Activated naive CD4-positive, alpha-beta T cell treated with anti-CD3 and anti-CD28 coated beads, Interleukin-2, amount 10 ng/mL, durations not matched to agents 7 days and 5 days (primary cell): ENCODE results near the gene HDAC6.

Experiments
- CTCF ChIA-PET: fragments of 350-600 bp; sonication (Branson Sonifier 250); formaldehyde crosslinking; loops from one replicate; lab custom pipeline; 2021; ENCODE audit warnings: antibody characterized with exemption; lab: Charles Lee
- DNase-seq: peaks from one replicate; pipeline ENCODE4 v3.0.0-alpha.2; 2020
- H3K27ac Mint-ChIP-seq: one replicate; pipeline ENCODE4 v1.8.0; 2021; ENCODE audit warnings: mild to moderate bottlenecking, moderate library complexity, mixed read lengths
- H3K27me3 Mint-ChIP-seq: one replicate; pipeline ENCODE4 v1.8.0; 2021; ENCODE audit warnings: mild to moderate bottlenecking, mixed read lengths
- H3K36me3 Mint-ChIP-seq: one replicate; pipeline ENCODE4 v1.8.0; 2021; ENCODE audit warnings: mixed read lengths
- H3K4me1 Mint-ChIP-seq: one replicate; pipeline ENCODE4 v1.8.0; 2021; ENCODE audit warnings: mixed read lengths
- H3K4me3 Mint-ChIP-seq: one replicate; pipeline ENCODE4 v1.8.0; 2021; ENCODE audit warnings: mild to moderate bottlenecking, moderate library complexity, mixed read lengths
- H3K9me3 Mint-ChIP-seq: one replicate; pipeline ENCODE4 v1.8.0; 2021; ENCODE audit warnings: mixed read lengths

HDAC6 gene

DNA sequence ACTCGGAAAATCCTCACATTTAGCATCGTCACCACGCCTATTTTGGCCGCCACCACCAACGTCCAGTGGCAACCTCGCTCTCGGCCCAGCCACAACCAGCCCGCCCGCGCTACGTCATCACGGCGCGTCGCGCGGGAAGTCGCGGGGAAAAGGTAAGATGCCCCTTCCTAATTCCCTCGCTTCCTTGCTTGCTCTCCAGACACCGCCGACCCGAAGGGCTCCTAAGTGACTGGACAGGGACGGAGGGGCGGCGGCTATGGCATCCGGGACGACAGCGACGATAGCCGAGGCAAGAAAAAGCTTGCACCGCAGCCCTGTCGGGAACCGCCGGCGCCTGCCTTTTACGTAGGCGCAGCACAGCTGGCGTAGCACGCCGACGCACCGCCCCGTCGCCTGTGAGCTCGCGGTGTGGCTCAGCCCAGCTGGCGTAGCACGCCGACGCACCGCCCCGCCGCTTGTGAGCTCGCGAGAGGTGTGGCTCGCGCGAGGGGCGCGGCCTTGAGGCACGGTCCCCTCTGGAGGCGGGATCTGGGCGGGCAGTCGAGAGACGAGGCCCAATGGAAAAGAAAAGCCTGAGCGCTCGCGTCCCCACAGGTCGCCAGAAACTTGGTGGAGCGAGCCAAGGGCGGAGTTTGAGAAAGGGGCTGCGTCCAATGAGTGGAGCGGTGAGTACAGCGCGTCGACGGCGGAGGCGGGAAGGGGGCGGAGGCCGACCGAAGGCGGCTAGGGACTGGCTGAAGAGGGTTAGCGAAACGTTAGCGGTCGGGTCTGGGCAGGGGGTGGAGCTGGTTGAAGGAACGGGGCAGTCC lies at the start of gene HDAC6:
Gene HDAC6 (plus strand): TSS at position 788 of the 809 bp plus-strand sequence. CDS start 626 bp downstream, outside the sequence.
- Mint-ChIP-seq H3K36me3 (peaks cover 16% of the 10 kb centered on the region), H3K27ac (peak within 1 kb of the TSS; percentile 97), H3K4me3 (peak within 1 kb of the TSS; percentile 92), H3K27me3 (no peaks in the 10 kb centered on the region), H3K9me3 (no peaks in the 10 kb centered on the region), H3K4me1 (peaks cover 22% of the 10 kb centered on the region)
- DNase-seq = peak; percentile 97
- CTCF ChIA-PET = interaction anchor here (0.6 to 0.9 kb wide), 2 partner anchors 141 to 153 kb away, joined by 3 read pairs; no protein-coding TSS in a partner anchor

DNA sequence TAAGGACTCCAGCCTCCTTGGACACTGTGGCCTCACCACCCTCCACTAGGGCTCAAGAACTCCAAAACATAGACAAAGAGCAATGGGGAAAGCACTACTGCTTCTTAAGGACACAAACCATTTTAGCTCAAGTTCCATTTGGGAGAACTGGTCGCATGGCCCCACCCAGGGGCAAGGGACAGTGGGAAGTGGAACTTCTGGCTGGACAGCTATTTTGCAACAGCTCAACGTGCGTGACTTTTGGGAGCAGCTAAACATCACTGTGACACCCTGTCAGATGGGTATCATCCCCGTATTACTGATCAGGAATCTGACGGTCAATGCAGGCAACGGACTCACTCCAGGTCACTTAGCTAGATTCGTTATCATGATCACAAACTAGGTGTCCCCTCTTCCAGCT lies 49.4 kb upstream of the HDAC6 start:
- Mint-ChIP-seq H3K27ac (no peak overlapping the region), H3K4me1 (peaks cover 13% of the 10 kb centered on the region), H3K9me3 (no peaks in the 10 kb centered on the region), H3K36me3 (no peaks in the 10 kb centered on the region), H3K27me3 (peaks cover 3% of the 10 kb centered on the region), H3K4me3 (no peak overlapping the region)
- CTCF ChIA-PET = interaction anchor here (0.6 to 1.1 kb wide), 2 partner anchors 9 to 104 kb away, joined by 3 to 4 read pairs; no protein-coding TSS in a partner anchor
- DNase-seq = no peak

GRCh38 chrX:48753708-48754228 lies 48.1 kb upstream of the HDAC6 start:
- H3K4me1 Mint-ChIP-seq = peaks cover 13% of the 10 kb centered on the region
- H3K27me3 Mint-ChIP-seq = no peaks in the 10 kb centered on the region
- CTCF ChIA-PET = no interaction called here
- no peaks in the 10 kb centered on the region for H3K9me3 Mint-ChIP-seq
- no peak overlapping the region for H3K4me3 Mint-ChIP-seq
- H3K27ac Mint-ChIP-seq = no peak overlapping the region
- no peak for DNase-seq
- no peaks in the 10 kb centered on the region for H3K36me3 Mint-ChIP-seq

DNA sequence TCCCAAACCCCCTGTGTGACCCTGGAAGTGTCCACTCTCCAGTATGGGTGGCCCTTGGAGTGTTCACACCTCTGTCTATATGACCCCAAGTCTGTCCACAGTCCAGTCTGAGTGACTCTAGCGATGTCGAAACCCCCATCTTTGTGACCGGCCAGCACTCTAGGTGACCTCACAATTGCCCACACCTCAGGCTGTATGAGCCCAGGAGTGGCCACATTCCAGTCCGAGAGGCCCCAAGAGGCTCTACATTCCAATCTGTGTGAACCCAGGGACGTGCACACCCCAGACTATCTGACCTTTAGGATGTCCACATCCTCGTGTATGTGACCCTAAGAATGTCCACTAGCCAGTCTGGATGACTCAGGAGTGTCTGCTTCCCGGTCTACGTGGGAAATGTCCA lies 47.6 kb upstream of the HDAC6 start:
- DNase-seq = no peak
- Mint-ChIP-seq H3K27ac (no peak overlapping the region), H3K9me3 (no peaks in the 10 kb centered on the region), H3K27me3 (no peaks in the 10 kb centered on the region), H3K4me1 (peaks cover 13% of the 10 kb centered on the region), H3K36me3 (no peaks in the 10 kb centered on the region), H3K4me3 (no peak overlapping the region)
- CTCF ChIA-PET = no interaction called here

DNA sequence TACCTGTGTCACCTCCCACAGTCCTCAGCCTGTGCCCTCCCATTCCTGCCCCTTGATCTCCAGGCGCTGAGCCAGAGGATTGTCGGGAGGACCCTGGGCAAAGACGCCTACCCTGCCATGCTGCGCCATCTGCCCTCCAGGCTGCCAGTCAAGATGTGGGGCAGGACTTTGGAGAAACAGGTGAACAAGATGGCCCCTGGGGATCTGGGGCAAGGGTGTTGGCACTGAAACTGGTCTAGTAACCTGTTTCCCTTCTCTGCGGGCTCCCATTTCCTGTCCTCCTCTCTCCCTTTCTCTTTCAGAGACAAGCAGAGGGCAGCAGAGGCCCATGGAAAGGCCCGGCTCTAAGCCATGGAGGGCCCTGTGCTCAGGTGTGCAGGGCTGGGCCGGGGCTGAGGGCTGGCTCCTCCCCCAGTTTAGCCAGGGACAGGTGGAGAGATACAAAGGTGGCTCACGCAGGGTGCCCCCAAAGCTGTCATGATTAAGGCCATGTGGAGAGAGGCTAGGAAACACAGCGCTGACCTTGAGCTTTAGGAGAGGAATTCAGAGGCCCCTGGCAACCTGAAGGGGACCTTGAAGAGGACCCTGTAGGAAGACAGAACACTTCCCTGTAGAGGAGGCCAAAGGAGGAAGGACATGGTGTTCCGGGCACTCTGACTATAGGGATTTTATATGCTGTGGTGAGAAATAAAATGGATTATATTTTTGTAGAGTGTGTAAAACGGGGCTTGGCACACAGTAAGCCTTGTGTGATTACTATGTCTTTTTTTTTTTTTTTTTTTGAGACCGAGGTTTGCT lies 40.0 kb upstream of the HDAC6 start, which contains the start of gene GLOD5:
Gene GLOD5 (plus strand): TSS at position 74 of the 798 bp plus-strand sequence. CDS start 44 bp downstream, at position 118.
- Mint-ChIP-seq H3K4me3 (peak within 1 kb of the TSS; percentile 31), H3K9me3 (no peaks in the 10 kb centered on the region), H3K36me3 (no peaks in the 10 kb centered on the region), H3K27me3 (peaks cover 15% of the 10 kb centered on the region), H3K4me1 (peaks cover 9% of the 10 kb centered on the region), H3K27ac (peak within 1 kb of the TSS; percentile 72)
- CTCF ChIA-PET = interaction anchor here (1.2 kb wide), 1 partner anchor 278 kb away, joined by 3 read pairs; no protein-coding TSS in a partner anchor
- peak; percentile 60 for DNase-seq

- H3K36me3 Mint-ChIP-seq = no peaks in the 10 kb centered on the region
- H3K4me1 Mint-ChIP-seq = no peaks in the 10 kb centered on the region
- H3K27ac Mint-ChIP-seq = no peak overlapping the region
- H3K9me3 Mint-ChIP-seq = no peaks in the 10 kb centered on the region
- no peak overlapping the region for H3K4me3 Mint-ChIP-seq
- DNase-seq = no peak
- CTCF ChIA-PET = no interaction called here
- H3K27me3 Mint-ChIP-seq = no peaks in the 10 kb centered on the region
These were observed 32.6 kb upstream of the HDAC6 start for GRCh38 chrX:48769230-48769629.

DNA sequence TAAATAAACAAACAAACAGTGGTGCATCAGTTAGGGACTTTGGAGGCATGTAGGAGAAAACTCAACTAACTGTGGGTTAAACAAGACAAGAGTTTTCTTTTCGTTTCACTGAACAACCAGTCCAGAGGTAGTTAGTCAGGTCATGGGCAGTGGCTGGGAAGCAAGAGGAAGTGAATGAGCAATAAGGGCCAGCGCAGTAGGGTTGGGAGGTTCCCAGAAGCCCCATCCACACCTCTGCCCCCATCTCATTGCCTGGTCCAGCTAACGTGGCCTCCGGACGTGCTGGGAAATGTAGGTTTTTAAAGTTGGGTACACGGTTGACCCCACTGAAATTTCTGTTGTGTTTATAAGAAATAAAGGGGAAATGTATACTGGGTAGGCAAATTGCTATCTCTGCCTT lies 31.6 kb upstream of the HDAC6 start:
- H3K27ac Mint-ChIP-seq = no peak overlapping the region
- no peaks in the 10 kb centered on the region for H3K4me1 Mint-ChIP-seq
- H3K9me3 Mint-ChIP-seq = no peaks in the 10 kb centered on the region
- H3K27me3 Mint-ChIP-seq = peaks cover 9% of the 10 kb centered on the region
- CTCF ChIA-PET = no interaction called here
- H3K36me3 Mint-ChIP-seq = no peaks in the 10 kb centered on the region
- H3K4me3 Mint-ChIP-seq = no peak overlapping the region
- no peak for DNase-seq

GRCh38 chrX:48772602-48773001 lies 29.3 kb upstream of the HDAC6 start:
- Mint-ChIP-seq H3K4me3 (no peak overlapping the region), H3K27me3 (peaks cover 20% of the 10 kb centered on the region), H3K36me3 (no peaks in the 10 kb centered on the region), H3K27ac (no peak overlapping the region), H3K4me1 (no peaks in the 10 kb centered on the region), H3K9me3 (no peaks in the 10 kb centered on the region)
- CTCF ChIA-PET = no interaction called here
- no peak for DNase-seq

GRCh38 chrX:48776818-48777439 lies 24.9 kb upstream of the HDAC6 start:
- Mint-ChIP-seq H3K4me3 (no peak overlapping the region), H3K27ac (no peak overlapping the region), H3K36me3 (no peaks in the 10 kb centered on the region), H3K4me1 (no peaks in the 10 kb centered on the region), H3K9me3 (no peaks in the 10 kb centered on the region), H3K27me3 (peaks cover 25% of the 10 kb centered on the region)
- no peak for DNase-seq
- CTCF ChIA-PET = no interaction called here

- no peak overlapping the region for H3K27ac Mint-ChIP-seq
- H3K9me3 Mint-ChIP-seq = no peaks in the 10 kb centered on the region
- no peaks in the 10 kb centered on the region for H3K36me3 Mint-ChIP-seq
- CTCF ChIA-PET = no interaction called here
- no peak for DNase-seq
- H3K27me3 Mint-ChIP-seq = peaks cover 24% of the 10 kb centered on the region
- H3K4me1 Mint-ChIP-seq = no peaks in the 10 kb centered on the region
- H3K4me3 Mint-ChIP-seq = no peak overlapping the region
These were observed 22.5 kb upstream of the HDAC6 start for GRCh38 chrX:48779399-48779798.

DNA sequence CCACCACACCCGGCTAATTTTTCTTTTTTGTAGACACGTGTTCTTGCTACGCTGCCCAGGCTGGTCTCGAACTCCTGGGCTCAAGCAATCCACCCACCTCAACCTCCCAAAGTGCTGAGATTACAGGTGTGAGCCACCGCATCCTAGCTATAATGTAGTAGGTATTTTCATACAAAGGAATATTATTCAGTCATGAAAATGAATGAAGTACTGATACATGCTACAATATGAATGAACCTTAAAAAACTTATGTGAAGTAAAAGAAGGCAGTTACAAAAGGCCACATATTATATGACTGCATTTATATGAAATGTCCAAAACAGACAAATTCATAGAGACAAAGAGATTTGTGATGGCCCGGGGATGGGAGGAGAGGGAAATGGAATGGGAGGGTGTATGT lies 20.2 kb upstream of the HDAC6 start:
- DNase-seq = no peak
- Mint-ChIP-seq H3K27me3 (peaks cover 22% of the 10 kb centered on the region), H3K4me3 (no peak overlapping the region), H3K9me3 (no peaks in the 10 kb centered on the region), H3K27ac (no peak overlapping the region), H3K4me1 (no peaks in the 10 kb centered on the region), H3K36me3 (no peaks in the 10 kb centered on the region)
- CTCF ChIA-PET = no interaction called here

DNA sequence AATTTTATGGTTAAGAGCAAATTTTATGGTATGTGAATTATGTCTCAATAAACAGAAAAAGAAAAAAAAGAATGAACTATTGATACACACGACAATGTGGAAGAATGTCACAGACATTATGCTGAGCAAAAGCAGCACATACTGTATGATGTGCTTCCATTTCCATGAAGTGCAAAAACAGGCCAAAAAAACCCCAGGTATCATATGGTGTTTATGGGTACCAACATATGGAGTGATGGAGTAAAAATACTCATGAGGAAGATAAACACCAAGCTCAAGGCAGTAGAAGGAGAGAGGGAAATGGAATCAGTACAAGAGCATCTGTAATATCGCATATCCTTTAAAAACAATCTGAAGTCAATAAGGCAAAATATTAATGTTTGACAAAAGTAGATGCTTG lies 19.7 kb upstream of the HDAC6 start:
- Mint-ChIP-seq H3K27me3 (peaks cover 23% of the 10 kb centered on the region), H3K27ac (no peak overlapping the region), H3K9me3 (no peaks in the 10 kb centered on the region), H3K36me3 (no peaks in the 10 kb centered on the region), H3K4me3 (no peak overlapping the region), H3K4me1 (no peaks in the 10 kb centered on the region)
- CTCF ChIA-PET = no interaction called here
- DNase-seq = no peak

DNA sequence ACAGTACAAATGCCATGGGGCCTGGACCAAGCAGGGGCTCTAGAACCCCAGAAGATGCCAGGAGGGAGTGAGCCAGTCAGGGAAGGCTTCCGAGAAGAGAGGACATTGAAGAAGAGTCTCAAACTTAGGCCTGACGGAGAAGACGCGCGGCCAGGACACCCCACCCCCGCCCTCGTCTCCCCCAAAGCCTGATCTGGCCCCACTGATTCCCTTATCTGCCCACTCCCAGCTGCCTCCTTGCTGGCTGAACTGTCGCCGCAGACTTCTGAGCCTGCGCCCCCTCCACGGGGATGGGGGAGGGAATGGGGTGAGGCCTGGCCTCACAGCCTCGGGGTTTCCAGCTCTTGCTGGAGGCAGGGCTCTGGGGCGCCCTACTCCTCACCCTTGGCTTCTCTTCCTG lies 19.1 kb upstream of the HDAC6 start:
- Mint-ChIP-seq H3K36me3 (no peaks in the 10 kb centered on the region), H3K9me3 (no peaks in the 10 kb centered on the region), H3K4me3 (no peak overlapping the region), H3K27me3 (peaks cover 26% of the 10 kb centered on the region), H3K27ac (no peak overlapping the region), H3K4me1 (no peaks in the 10 kb centered on the region)
- DNase-seq = no peak
- CTCF ChIA-PET = no interaction called here

DNA sequence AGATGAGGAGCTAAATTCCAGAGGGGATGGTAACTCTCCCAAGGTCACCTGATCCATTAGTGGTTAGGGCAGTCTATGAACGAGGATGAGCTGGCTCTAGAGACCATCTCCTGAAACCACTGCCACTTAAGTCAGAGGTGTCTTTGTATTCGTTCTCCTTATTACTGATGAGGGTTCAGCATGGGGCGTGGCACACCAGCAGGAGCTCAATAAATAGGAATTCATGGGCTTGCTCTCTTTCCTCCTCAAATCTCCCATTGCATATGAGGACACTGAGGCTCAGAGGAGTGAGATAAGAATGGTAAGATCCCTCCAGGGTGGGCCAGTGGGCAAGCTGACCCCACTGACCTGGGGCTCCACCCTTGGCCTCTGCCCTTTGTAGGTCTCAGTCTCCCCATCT lies 17.1 kb upstream of the HDAC6 start:
- Mint-ChIP-seq H3K9me3 (no peaks in the 10 kb centered on the region), H3K4me3 (no peak overlapping the region), H3K36me3 (no peaks in the 10 kb centered on the region), H3K27me3 (peaks cover 42% of the 10 kb centered on the region), H3K27ac (no peak overlapping the region), H3K4me1 (peaks cover 12% of the 10 kb centered on the region)
- CTCF ChIA-PET = no interaction called here
- no peak for DNase-seq
